ENCODE results near the gene APOL2.

The APOL2 gene

GRCh38 chr22:36239401-36240171 is at the start of gene APOL2:
TSS of gene APOL2 (minus strand) at chr22:36239527. CDS start at chr22:36233162, 6,365 bp downstream.
- peak; percentile 67 for DNase-seq (ENCODE audit: low read depth, low spot score)
- TF ChIP-seq CTCF (IDR thresholded peaks at IDR 0.05; ENCODE audit: insufficient read depth, low read length, missing control alignments), result peak; percentile 83
- ChIA-PET CTCF (interaction anchor here (0.7 to 6.1 kb wide), 28 partner anchors 10 to 247 kb away, joined by 3 to 47 read pairs (median 4); partner anchors contain the start of gene APOL1), POLR2A (interaction anchor here (1.0 to 1.3 kb wide), 3 partner anchors 14 to 147 kb away, joined by 3 to 6 read pairs (median 4); partner anchors contain the start of gene APOL1)
- peak within 1 kb of the TSS; percentile 75 for H3K4me3 ChIP-seq (ENCODE audit: low read depth, low read length)

- no peak for DNase-seq (ENCODE audit: low read depth, low spot score)
- POLR2A ChIA-PET, result interaction anchor here (0.9 kb wide), 1 partner anchor 13 kb away, joined by 3 read pairs; no protein-coding TSS in a partner anchor
- no peak overlapping the region for H3K4me3 ChIP-seq (ENCODE audit: low read depth, low read length)
- CTCF ChIA-PET, result interaction anchor here (1.1 to 16.0 kb wide), 4 partner anchors 13 to 198 kb away, joined by 3 to 202 read pairs (median 42); no protein-coding TSS in a partner anchor
- no peak for TF ChIP-seq CTCF (IDR thresholded peaks at IDR 0.05; ENCODE audit: insufficient read depth, low read length, missing control alignments)
Measured at GRCh38 chr22:36288571-36289405, 49.5 kb upstream of the APOL2 start.

- DNase-seq (ENCODE audit: low read depth, low spot score), result no peak
- ChIA-PET POLR2A (no interaction called here), CTCF (interaction anchor here (1.1 to 16.0 kb wide), 4 partner anchors 12 to 198 kb away, joined by 3 to 202 read pairs (median 42); no protein-coding TSS in a partner anchor)
- H3K4me3 ChIP-seq (ENCODE audit: low read depth, low read length), result no peak overlapping the region
- TF ChIP-seq CTCF (IDR thresholded peaks at IDR 0.05; ENCODE audit: insufficient read depth, low read length, missing control alignments), result no peak
Measured at GRCh38 chr22:36287881-36288515, 48.7 kb upstream of the APOL2 start.

- H3K4me3 ChIP-seq (ENCODE audit: low read depth, low read length), result no peak overlapping the region
- ChIA-PET CTCF (interaction anchor here (0.6 to 16.0 kb wide), 16 partner anchors 10 to 201 kb away, joined by 3 to 202 read pairs (median 5); partner anchors contain the start of gene APOL2), POLR2A (interaction anchor here (0.6 kb wide), 1 partner anchor 43 kb away, joined by 4 read pairs; no protein-coding TSS in a partner anchor)
- DNase-seq (ENCODE audit: low read depth, low spot score), result no peak
- TF ChIP-seq CTCF (IDR thresholded peaks at IDR 0.05; ENCODE audit: insufficient read depth, low read length, missing control alignments), result peak; percentile 88
Measured at GRCh38 chr22:36286096-36286957, 47.0 kb upstream of the APOL2 start.

GRCh38 chr22:36285545-36285944 is 46.2 kb upstream of the APOL2 start:
- DNase-seq (ENCODE audit: low read depth, low spot score), result no peak
- ChIA-PET CTCF (interaction anchor here (0.7 to 16.0 kb wide), 13 partner anchors 9 to 202 kb away, joined by 3 to 202 read pairs (median 5); partner anchors contain the start of gene APOL2), POLR2A (no interaction called here)
- H3K4me3 ChIP-seq (ENCODE audit: low read depth, low read length), result no peak overlapping the region
- TF ChIP-seq CTCF (IDR thresholded peaks at IDR 0.05; ENCODE audit: insufficient read depth, low read length, missing control alignments), result no peak

Measured in AG04449 (cell line).